NCI-H82 (cell line): ENCODE results near the gene SSPN.
A peak's percentile ranks its signal among the peaks of the same experiment; 100 is the strongest.

Source experiments
- DNase-seq: peaks from one replicate; lab custom pipeline; 2025; lab: John Stamatoyannopoulos, UW

The SSPN gene, protein sequence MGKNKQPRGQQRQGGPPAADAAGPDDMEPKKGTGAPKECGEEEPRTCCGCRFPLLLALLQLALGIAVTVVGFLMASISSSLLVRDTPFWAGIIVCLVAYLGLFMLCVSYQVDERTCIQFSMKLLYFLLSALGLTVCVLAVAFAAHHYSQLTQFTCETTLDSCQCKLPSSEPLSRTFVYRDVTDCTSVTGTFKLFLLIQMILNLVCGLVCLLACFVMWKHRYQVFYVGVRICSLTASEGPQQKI

DNA sequence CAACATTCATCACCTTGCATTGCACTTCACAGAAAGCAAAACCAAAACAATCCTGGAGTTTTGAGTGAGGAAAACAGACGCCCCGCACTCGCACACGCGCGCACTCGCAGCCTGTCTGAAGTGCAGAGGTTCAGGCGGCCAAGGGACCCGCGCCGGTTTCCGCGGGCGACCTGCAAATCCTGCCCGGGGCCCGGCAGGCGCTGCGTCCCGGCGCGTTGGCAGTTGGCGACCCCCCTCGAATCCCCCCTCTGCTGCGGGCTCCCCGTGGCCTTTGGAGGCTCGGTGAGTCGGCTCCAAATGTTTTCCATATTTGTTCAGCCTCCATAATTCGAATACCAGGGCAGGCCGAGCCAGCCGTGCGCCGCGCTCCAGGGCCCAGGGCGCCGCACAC lies at the start of gene SSPN:
SSPN (plus strand) TSS at position 324 of the 391 bp plus-strand sequence. CDS start 100 bp downstream, outside the sequence.
- peak; percentile 60 for DNase-seq

DNA sequence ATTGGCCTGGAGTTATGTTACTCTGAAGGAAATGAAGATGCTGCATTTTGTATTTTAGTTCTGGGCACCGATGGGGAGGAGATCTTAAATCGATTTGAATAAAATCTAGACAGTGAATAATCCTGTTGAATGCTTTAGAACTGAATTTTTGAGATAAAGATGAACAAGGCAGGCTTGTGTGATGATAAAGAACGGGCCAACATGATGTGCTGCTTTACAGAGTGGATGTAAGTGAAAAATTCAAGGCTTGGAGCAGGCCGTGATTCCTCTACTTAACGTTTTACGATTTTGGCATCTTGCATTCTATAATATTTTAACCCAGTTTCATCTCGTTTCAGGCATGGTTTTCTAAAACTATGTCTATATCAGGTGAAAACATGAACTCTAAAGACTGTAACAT lies 47.1 kb upstream of the SSPN start:
- DNase-seq = no peak

GRCh38 chr12:26149968-26150500 lies 45.3 kb upstream of the SSPN start:
- no peak for DNase-seq

GRCh38 chr12:26150736-26151450 lies 44.5 kb upstream of the SSPN start:
- DNase-seq = no peak

GRCh38 chr12:26152507-26153102 lies 42.8 kb upstream of the SSPN start:
- no peak for DNase-seq

DNA sequence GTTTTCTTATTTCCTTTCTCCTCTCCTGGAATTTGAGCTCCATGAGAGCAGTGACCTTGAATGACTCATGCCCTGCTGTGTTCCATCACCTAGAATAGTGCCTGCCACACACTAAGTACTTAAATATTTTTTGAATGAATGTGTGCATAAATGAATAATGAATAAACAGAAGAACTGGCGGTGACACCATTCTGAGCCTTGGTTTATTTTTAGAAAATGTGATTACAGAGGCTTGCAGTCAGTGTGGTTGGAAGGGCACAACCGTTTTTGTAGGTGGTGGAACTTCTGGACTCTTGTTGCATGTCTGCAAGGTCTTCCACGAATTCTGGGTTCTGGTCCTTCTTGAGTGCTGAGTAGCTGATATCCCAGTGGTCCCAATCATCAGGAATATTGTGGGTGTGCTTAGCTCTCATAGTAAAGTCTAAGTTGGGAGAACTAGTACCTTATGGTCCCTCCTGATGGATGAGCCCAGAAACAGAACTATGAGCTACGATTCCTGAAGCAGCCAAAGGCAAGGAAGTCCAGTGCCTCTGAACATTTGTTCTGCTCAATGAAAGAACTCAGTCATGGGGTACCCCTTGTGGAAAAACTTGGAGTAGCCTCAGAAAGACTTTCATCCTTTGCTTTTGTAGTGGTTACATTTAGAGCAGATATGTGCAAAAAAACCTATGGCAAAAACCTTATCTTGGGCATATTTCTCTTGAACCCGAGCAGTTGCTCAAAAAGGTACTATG lies 41.8 kb upstream of the SSPN start:
- no peak for DNase-seq

- no peak for DNase-seq
These were observed 39.0 kb upstream of the SSPN start for GRCh38 chr12:26156201-26156871.

DNA sequence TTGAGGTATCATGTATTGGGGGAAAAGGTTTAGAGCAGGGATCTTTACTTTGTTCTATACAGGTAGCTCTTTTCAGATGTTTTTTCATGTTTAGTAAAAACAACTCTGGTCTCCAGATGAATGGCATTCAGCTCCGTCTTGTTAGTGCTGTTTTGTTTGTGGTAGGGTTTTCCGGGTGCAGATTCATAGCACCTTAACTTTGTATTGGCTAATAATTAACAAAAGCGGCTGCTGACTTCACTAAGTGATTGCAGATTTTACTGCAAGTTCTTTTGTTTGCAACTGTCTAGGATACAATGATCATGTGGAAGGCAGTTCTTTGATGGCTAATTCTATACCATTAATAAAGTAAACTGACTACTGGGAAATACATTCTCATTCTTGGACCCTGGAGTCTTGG lies 38.4 kb upstream of the SSPN start:
- DNase-seq = no peak

DNA sequence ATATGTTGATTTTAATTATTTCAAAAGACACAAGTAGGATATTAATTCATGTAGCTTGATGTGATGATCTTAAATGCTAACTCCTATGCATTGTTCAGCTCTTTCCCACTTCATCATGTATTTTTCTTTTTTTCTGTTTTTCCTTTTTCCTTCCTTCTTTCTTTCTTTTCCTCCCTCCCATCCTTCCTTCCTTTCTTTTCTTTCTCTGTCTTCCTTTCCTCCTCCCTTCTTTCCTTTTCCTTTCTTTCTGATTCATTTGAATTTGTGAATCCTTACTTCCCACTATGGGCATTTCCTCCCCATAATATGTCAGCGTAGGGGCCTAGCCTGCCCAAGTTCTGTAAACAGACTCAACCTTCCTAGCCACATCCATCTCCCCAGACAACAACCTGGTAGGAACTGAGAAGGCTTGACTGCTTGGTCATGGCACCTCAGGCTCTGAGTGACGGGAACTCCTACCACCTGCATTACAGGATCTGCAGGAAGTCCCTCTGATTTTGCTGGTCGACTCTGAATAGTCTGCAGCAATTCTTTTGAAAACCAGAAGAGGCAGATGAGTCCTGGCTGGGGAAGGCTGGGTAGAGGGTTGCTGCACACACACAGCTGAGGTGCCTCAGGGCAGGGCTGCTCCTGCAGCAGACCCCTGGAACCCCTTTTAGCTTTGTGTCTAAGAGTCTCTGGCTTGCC lies 37.2 kb upstream of the SSPN start:
- DNase-seq = no peak

GRCh38 chr12:26162174-26162573 lies 33.2 kb upstream of the SSPN start:
- DNase-seq = no peak

DNA sequence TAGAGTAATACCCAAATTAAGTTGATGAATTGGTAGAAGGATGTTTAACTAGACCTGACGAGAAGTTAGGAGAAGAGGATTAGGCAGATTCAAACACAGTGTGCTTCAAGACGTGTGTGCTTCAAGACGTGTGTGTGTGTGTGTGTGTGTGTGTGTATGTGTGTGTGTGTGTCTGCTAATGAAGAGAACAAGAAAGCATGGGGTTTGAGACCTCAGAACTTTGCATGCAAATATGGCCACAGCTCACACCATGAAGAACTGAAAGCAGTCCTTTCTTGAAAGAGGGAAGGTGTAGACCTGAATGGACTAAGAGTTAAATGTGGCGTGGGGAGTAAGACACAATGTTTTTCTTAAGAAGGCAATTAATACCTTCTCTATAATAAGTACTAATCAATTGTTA lies 32.5 kb upstream of the SSPN start:
- DNase-seq = no peak

DNA sequence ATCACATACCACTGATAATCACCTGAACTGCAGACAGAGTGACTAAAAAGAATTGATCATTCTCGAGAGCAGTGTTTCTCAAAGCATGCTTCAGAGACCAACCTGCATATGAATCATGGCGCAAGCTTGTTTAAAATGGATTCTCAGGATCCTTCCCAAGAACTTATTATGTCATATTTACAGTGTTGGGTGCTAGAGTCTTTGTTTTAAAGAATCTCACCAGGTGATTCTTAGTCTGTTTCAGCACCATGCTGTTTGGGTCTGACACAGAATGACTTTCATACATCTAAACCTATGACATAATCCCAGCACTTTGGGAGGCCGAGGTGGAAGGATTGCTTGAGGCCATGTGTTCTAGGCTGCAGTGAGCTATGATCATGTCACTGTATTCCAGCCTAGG lies 31.3 kb upstream of the SSPN start:
- no peak for DNase-seq

DNA sequence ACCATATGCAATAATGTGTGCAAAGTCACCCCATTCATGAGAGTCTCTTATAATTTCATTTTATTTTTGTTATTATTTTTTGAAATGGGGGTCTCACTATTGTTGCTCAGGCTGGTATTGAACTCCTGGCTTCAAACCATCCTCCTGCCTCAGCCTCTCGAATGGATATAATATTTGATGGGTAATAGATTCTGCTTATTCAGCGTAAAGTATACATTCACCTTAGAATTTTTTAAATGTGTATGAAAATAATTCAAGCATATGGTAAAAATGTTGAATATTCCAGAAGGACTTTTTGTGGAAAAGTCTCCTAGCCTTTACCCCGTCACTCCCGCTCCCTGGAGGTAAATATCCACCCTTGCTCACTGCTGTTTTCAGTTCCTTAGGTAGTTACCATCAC lies 23.4 kb upstream of the SSPN start:
- DNase-seq = no peak

DNA sequence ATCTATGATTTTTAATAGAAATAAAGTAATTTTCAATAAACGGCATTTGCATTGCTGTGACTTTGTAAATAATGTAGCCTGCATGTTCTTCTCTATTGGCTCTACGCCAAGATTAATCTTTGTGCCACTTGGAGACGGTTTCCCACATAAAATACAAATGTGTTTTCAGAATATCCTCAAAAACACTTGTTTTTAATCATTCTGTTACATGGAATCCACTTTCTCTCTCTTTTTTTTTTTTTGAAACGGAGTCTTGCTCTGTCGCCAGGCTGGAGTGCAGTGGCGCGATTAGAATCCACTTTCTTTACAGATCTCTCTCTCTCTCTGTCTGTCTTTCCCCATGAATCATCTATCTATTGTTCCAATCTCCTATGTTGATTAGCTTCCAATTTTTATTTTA lies 22.8 kb upstream of the SSPN start:
- no peak for DNase-seq

DNA sequence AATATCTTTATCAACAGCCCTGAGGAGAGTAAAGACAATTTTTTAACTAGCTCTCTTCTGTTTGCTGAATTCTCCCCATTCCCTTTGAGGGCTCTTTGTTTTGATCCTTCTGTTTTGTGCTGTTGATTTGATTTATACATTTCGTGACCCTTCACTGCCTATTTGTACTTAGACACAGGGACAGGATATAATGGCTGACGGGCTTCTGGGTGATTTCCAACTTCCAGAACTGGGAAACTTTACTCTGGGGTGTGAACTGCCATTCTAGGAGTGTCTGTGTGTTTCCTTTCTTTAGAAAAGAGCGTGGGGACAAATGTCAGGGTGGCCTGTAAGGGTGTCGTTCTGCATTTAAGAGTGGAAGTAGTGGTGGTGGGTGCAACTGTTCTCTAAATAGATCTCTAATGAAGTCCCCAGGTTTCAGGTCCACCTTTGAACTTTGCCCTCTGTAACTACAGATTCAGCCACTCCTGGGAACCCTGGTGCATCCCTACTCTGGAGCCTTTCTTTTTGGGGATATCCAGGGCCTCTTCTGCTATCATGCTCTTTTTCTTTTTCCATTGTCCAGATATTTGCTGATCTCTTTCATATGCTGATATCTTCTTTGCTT lies 22.3 kb upstream of the SSPN start:
- no peak for DNase-seq

GRCh38 chr12:26176725-26177124 lies 18.6 kb upstream of the SSPN start:
- no peak for DNase-seq

DNA sequence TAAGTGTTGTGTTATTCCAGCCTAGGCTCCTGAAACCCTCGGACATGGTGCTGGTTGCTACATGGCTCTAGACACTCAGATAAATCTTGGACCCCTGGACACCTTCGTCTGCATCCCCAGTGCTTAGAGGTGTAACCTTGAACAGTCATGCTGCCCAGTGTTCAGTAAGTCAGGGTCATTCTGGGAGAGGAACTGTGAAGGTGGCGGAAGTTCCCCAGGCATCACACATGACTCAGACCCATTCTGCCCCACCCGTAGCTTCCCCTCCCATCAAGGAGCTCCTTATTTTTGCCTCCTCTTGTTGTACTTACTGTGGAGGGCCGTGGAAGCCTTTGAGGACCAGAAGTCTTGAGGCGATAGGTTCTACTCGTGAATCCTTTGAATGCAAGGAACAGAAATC lies 18.1 kb upstream of the SSPN start:
- no peak for DNase-seq

DNA sequence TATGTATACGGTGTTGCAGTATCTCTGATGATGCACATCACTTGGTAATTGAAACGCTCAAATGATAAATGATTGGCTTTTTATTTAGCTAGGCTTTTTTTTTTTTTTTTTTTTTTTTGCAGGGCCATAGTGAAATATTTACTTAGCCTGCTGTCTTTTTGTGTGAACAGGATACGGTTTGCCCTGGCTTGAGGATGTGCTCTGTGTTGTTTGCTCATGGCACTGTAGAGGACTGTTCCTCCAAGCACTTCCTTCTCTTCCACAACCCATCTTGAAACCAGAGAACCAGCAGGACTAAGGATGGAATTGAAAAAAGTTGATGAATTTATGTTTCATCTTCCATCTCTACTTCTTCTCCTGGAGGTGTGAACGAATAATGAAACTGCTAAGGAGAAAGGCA lies 15.5 kb upstream of the SSPN start:
- no peak for DNase-seq

GRCh38 chr12:26182377-26182776 lies 13.0 kb upstream of the SSPN start:
- DNase-seq = no peak

GRCh38 chr12:26185532-26186320 lies 9.6 kb upstream of the SSPN start:
- DNase-seq = no peak
